Measurements from ENCODE around the gene RUFY3.

Gene RUFY3

GRCh38 chr4:70759627-70760026 is 37.9 kb downstream of the RUFY3 start:
- Histone ChIP-seq H3K27ac (no peak overlapping the region), H3K4me1 (ENCODE audit: low read depth, poor library complexity, severe bottlenecking) (peaks cover 13% of the 10 kb centered on the region), H3K9ac (no peak overlapping the region), H3K4me3 (IDR thresholded peaks at IDR 0.05; ENCODE audit: insufficient read depth, low read depth, low read length) (no peak overlapping the region), H4K20me1 (ENCODE audit: insufficient read depth) (0 out of 2 replicates have a peak, but pooled peaks cover 3% of the 10 kb centered on the region), H3K27me3 (ENCODE audit: insufficient read depth, low read depth) (no peaks in the 10 kb centered on the region), H3K79me2 (ENCODE audit: insufficient read depth, low read depth) (no peaks in the 10 kb centered on the region; the same call in 1 of the 2 replicates), H3K36me3 (ENCODE audit: insufficient read depth) (no peaks in the 10 kb centered on the region), H2AFZ (ENCODE audit: low read depth) (no peak overlapping the region), H3K4me2 (no peak overlapping the region)
- TF ChIP-seq CTCF (conservative IDR thresholded peaks at IDR 0.05; ENCODE audit: low read depth, low read length) = no peak

GRCh38 chr4:70760662-70761061 is 38.9 kb downstream of the RUFY3 start:
- H3K9ac ChIP-seq = no peak overlapping the region
- H3K27me3 ChIP-seq (ENCODE audit: insufficient read depth, low read depth) = no peaks in the 10 kb centered on the region
- H3K36me3 ChIP-seq (ENCODE audit: insufficient read depth) = no peaks in the 10 kb centered on the region
- no peak for TF ChIP-seq CTCF (conservative IDR thresholded peaks at IDR 0.05; ENCODE audit: low read depth, low read length)
- H3K4me2 ChIP-seq = no peak overlapping the region
- no peak overlapping the region for H3K4me3 ChIP-seq (IDR thresholded peaks at IDR 0.05; ENCODE audit: insufficient read depth, low read depth, low read length)
- H4K20me1 ChIP-seq (ENCODE audit: insufficient read depth) = 0 out of 2 replicates have a peak, but pooled peaks cover 3% of the 10 kb centered on the region
- H3K27ac ChIP-seq = no peak overlapping the region
- no peak overlapping the region for H2AFZ ChIP-seq (ENCODE audit: low read depth)
- no peaks in the 10 kb centered on the region; the same call in 1 of the 2 replicates for H3K79me2 ChIP-seq (ENCODE audit: insufficient read depth, low read depth)
- peaks cover 13% of the 10 kb centered on the region for H3K4me1 ChIP-seq (ENCODE audit: low read depth, poor library complexity, severe bottlenecking)

- no peak overlapping the region for H3K4me3 ChIP-seq (IDR thresholded peaks at IDR 0.05; ENCODE audit: insufficient read depth, low read depth, low read length)
- no peaks in the 10 kb centered on the region for H3K27me3 ChIP-seq (ENCODE audit: insufficient read depth, low read depth)
- H3K36me3 ChIP-seq (ENCODE audit: insufficient read depth) = no peaks in the 10 kb centered on the region
- no peak for TF ChIP-seq CTCF (conservative IDR thresholded peaks at IDR 0.05; ENCODE audit: low read depth, low read length)
- H3K27ac ChIP-seq = no peak overlapping the region
- H3K4me2 ChIP-seq = no peak overlapping the region
- H2AFZ ChIP-seq (ENCODE audit: low read depth) = no peak overlapping the region
- H3K9ac ChIP-seq = no peak overlapping the region
- peaks cover 13% of the 10 kb centered on the region for H3K4me1 ChIP-seq (ENCODE audit: low read depth, poor library complexity, severe bottlenecking)
- 0 out of 2 replicates have a peak, but pooled peaks cover 3% of the 10 kb centered on the region for H4K20me1 ChIP-seq (ENCODE audit: insufficient read depth)
- no peaks in the 10 kb centered on the region; the same call in 1 of the 2 replicates for H3K79me2 ChIP-seq (ENCODE audit: insufficient read depth, low read depth)
Observed at GRCh38 chr4:70761276-70761816, 39.6 kb downstream of the RUFY3 start.

- TF ChIP-seq CTCF (conservative IDR thresholded peaks at IDR 0.05; ENCODE audit: low read depth, low read length) = no peak
- H3K4me2 ChIP-seq = no peak overlapping the region
- H3K79me2 ChIP-seq (ENCODE audit: insufficient read depth, low read depth) = no peaks in the 10 kb centered on the region
- no peak overlapping the region for H3K4me3 ChIP-seq (IDR thresholded peaks at IDR 0.05; ENCODE audit: insufficient read depth, low read depth, low read length)
- H4K20me1 ChIP-seq (ENCODE audit: insufficient read depth) = no peaks in the 10 kb centered on the region
- no peaks in the 10 kb centered on the region for H3K27me3 ChIP-seq (ENCODE audit: insufficient read depth, low read depth)
- H3K27ac ChIP-seq = no peak overlapping the region
- no peak overlapping the region for H2AFZ ChIP-seq (ENCODE audit: low read depth)
- no peak overlapping the region for H3K9ac ChIP-seq
- no peaks in the 10 kb centered on the region for H3K36me3 ChIP-seq (ENCODE audit: insufficient read depth)
- H3K4me1 ChIP-seq (ENCODE audit: low read depth, poor library complexity, severe bottlenecking) = no peaks in the 10 kb centered on the region
Observed at GRCh38 chr4:70765368-70765767, 43.6 kb downstream of the RUFY3 start.
